ENCODE measurements around the gene HCK.
A peak's percentile ranks its signal among the peaks of the same experiment; 100 is the strongest.

Gene HCK

GRCh38 chr20:32052090-32052777, at the start of gene HCK:
HCK (plus strand) TSS chr20:32052242.
- TF ChIP-seq CTCF (IDR thresholded peaks at IDR 0.05; ENCODE audit: borderline replicate concordance, insufficient read depth, low read depth, low read length), result 0 out of 2 replicates have a peak, but pooled peaks have one; percentile 7
- peak within 1 kb of the TSS; percentile 77 for H3K4me3 ChIP-seq (ENCODE audit: low read depth, low read length)

- TF ChIP-seq CTCF (IDR thresholded peaks at IDR 0.05; ENCODE audit: borderline replicate concordance, insufficient read depth, low read depth, low read length), result no peak
Measured at GRCh38 chr20:32003325-32003724, 48.7 kb upstream of the HCK start.

GRCh38 chr20:32004963-32005362, 47.1 kb upstream of the HCK start:
- no peak overlapping the region for H3K4me3 ChIP-seq (ENCODE audit: low read depth, low read length)
- no peak for TF ChIP-seq CTCF (IDR thresholded peaks at IDR 0.05; ENCODE audit: borderline replicate concordance, insufficient read depth, low read depth, low read length)

More at GRCh38 chr20:32003325-32003724, 48.7 kb upstream of the HCK start:
- H3K4me3 ChIP-seq (ENCODE audit: low read depth, low read length), result no peak overlapping the region

GRCh38 chr20:32006053-32006452, 46.0 kb upstream of the HCK start:
- TF ChIP-seq CTCF (IDR thresholded peaks at IDR 0.05; ENCODE audit: borderline replicate concordance, insufficient read depth, low read depth, low read length), result no peak
- no peak overlapping the region for H3K4me3 ChIP-seq (ENCODE audit: low read depth, low read length)

GRCh38 chr20:32006841-32007786, 44.9 kb upstream of the HCK start:
- no peak overlapping the region for H3K4me3 ChIP-seq (ENCODE audit: low read depth, low read length)
- no peak for TF ChIP-seq CTCF (IDR thresholded peaks at IDR 0.05; ENCODE audit: borderline replicate concordance, insufficient read depth, low read depth, low read length)

- TF ChIP-seq CTCF (IDR thresholded peaks at IDR 0.05; ENCODE audit: borderline replicate concordance, insufficient read depth, low read depth, low read length), result no peak
- no peak overlapping the region for H3K4me3 ChIP-seq (ENCODE audit: low read depth, low read length)
Measured at GRCh38 chr20:32007787-32008616, 44.0 kb upstream of the HCK start.
